Mucosa of descending colon (tissue), 3 donors: ENCODE results near the gene SLC7A4. TPM values are rescaled to one million over a fixed set of nuclear protein-coding genes. Genes with fewer than 3 reads are reported as not detected.
A peak's percentile ranks its signal among the peaks of the same experiment; 100 is the strongest.

Source experiments
- ATAC-seq: fragments of 200-7000 bp; cut with Tn5 transposase; one replicate; pipeline ENCODE4 v1.9.1; 2020; ENCODE audit warnings: mild to moderate bottlenecking, moderate library complexity
- DNase-seq, 3 donors: peaks; one replicate each; pipeline ENCODE4 v3.0.0-alpha.2; 2020
- H3K36me3 ChIP-seq: fragments of 200-600 bp; one replicate; pipeline ENCODE4 v1.8.0; 2021; ENCODE audit warnings: low read depth, mild to moderate bottlenecking
- H3K4me1 ChIP-seq: fragments of 200-600 bp; one replicate; pipeline ENCODE4 v1.8.0; 2021; ENCODE audit warnings: low read depth, mild to moderate bottlenecking
- H3K4me3 ChIP-seq: fragments of 200-600 bp; one replicate; pipeline ENCODE4 v1.8.0; 2021; ENCODE audit warnings: mild to moderate bottlenecking
- H3K9me3 ChIP-seq: fragments of 200-600 bp; one replicate; pipeline ENCODE4 v1.8.0; 2021; ENCODE audit warnings: mild to moderate bottlenecking
- intact Hi-C, 2 donors: fragments of 100-400 bp; cut with DNase I in 1 of 2; cut with micrococcal nuclease in 1 of 2; formaldehyde crosslinking; loops; one replicate each; pipeline versions ENCODE4 v1.11.0 to v1.11.1; 2022; cut with DNase I, micrococcal nuclease
- total RNA-seq, 3 donors: library from RNA; stranded (reverse); fragmentation: NEBNext Ultra II Directional in 2 of 3; extraction: Animal tissue kit (Norgen Biotek cat#: 25700) in 2 of 3; gene quantifications; one replicate each; pipeline versions ENCODE4 v1.2.1 to v1.2.4, GENCODE V29; 2021 to 2023
- TF ChIP-seq, protein P1 (sequence below): fragments of 200-600 bp; IDR thresholded peaks from one replicate; pipeline ENCODE4 v1.8.0; 2022; ENCODE audit warnings: antibody characterized with exemption, mild to moderate bottlenecking
- donor health status: DM: no; HTN: no; CAD: no; lungs with moderate emphysema.
- donor health status: DM: no; HTN: no; CAD: no.
- donor health status: DM: no; HTN: yes; CAD: no.

The SLC7A4 gene
- total RNA-seq, 3 donors from 2014 or later, result 1.4 to 4.0 (median 2.4) TPM

GRCh38 chr22:21003782-21004181 is 28.6 kb downstream of the SLC7A4 start:
- Histone ChIP-seq H3K36me3 (no peaks in the 10 kb centered on the region), H3K4me1 (peaks cover 30% of the 10 kb centered on the region), H3K9me3 (no peaks in the 10 kb centered on the region), H3K4me3 (no peak overlapping the region)
- DNase-seq (peak in 1 of 3 donors; percentile 47), ATAC-seq (no peak)
- TF ChIP-seq, protein P1, sequence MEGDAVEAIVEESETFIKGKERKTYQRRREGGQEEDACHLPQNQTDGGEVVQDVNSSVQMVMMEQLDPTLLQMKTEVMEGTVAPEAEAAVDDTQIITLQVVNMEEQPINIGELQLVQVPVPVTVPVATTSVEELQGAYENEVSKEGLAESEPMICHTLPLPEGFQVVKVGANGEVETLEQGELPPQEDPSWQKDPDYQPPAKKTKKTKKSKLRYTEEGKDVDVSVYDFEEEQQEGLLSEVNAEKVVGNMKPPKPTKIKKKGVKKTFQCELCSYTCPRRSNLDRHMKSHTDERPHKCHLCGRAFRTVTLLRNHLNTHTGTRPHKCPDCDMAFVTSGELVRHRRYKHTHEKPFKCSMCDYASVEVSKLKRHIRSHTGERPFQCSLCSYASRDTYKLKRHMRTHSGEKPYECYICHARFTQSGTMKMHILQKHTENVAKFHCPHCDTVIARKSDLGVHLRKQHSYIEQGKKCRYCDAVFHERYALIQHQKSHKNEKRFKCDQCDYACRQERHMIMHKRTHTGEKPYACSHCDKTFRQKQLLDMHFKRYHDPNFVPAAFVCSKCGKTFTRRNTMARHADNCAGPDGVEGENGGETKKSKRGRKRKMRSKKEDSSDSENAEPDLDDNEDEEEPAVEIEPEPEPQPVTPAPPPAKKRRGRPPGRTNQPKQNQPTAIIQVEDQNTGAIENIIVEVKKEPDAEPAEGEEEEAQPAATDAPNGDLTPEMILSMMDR, result no peak
- intact Hi-C loops, result no loop called here

GRCh38 chr22:21001601-21002325 is 30.6 kb downstream of the SLC7A4 start, which contains the start of gene THAP7:
THAP7 (minus strand) TSS chr22:21002118; CDS start chr22:21001911, 207 bp downstream.
- intact Hi-C loops, result no loop called here
- Histone ChIP-seq H3K36me3 (no peaks in the 10 kb centered on the region), H3K4me1 (peaks cover 30% of the 10 kb centered on the region), H3K4me3 (peak within 1 kb of the TSS; percentile 67), H3K9me3 (no peaks in the 10 kb centered on the region)
- TF ChIP-seq, protein P1, result no peak
- ATAC-seq (peak; percentile 95), DNase-seq (peak; percentile 98 to 99 (median 98))

DNA sequence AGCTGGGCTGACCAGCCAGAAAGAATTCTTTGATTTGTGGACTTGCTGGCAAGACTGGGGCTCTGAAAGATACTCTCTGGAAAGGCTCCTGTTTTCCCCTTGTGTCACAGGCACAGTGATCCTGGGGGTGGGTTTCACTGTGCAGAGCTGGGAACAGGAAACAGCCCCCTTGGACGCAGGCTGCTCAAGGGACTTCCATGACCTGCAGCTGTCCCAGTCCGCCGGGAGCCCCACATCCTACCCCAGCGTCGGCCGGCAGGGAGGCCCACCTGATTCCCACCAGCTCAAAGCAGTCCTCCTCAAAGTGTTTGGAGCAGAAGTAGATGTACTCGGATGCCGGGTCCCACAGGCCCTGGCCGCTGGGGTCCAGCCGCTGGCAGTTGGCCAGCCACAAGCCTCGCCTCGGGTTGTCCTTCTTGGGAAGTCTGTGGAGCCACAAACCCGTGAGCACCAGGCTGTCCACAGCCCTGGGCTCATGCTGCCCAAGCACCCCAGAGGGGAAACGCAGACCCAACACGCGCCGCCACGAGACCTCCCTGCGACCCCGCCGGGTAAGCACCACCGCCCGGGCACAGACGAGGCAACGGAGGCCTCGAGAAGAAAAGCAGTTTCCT is 31.3 kb downstream of the SLC7A4 start:
- TF ChIP-seq, protein P1, result no peak
- no peaks in the 10 kb centered on the region for H3K36me3 ChIP-seq
- no peak for DNase-seq
- peak overlapping the region; percentile 67 for H3K4me3 ChIP-seq
- intact Hi-C loops, result no loop called here
- peaks cover 30% of the 10 kb centered on the region for H3K4me1 ChIP-seq
- no peaks in the 10 kb centered on the region for H3K9me3 ChIP-seq
- no peak for ATAC-seq

DNA sequence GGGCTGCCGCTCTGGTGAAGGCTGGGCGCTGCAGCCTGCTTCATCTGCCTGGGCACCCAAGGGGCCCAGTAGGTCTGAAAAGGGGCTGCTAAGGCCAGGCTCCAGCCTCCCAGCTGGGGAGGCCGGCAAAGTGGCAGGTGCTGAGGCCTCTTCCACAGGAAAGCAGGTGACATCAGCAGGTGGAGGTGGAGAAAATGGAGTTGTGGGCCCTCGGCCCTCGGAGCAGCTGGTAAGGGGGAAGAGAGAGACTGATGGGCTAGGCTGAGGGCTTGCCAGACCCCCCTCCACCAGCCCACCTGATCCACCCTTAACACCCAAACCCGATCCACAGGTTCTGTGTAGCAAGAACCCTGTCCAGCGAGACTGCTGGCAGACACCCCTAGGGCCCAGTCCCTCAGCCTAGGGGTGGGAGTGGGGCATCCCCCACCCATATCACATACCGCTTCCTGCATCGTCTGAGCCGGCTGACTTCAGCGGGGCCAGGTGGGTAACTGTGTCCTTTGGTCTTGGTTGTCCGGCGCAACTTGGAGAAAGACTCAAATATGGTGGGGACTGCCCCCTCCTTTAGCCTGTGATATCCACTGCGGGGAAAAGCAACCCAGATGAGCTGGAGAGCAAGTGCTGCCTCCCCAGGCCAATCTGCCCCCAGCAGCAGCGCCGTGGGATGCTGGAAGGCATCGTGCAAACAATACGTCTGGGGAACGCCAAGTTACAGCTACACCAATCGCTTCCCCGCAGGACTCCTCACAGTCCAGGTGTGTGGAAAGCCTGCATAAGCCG is 32.0 kb downstream of the SLC7A4 start:
- ATAC-seq, result no peak
- Histone ChIP-seq H3K4me1 (peaks cover 30% of the 10 kb centered on the region), H3K36me3 (no peaks in the 10 kb centered on the region), H3K4me3 (no peak overlapping the region), H3K9me3 (no peaks in the 10 kb centered on the region)
- DNase-seq, result no peak
- intact Hi-C loops, result no loop called here
- TF ChIP-seq, protein P1, result no peak

- DNase-seq, result no peak
- no peak overlapping the region for H3K4me3 ChIP-seq
- intact Hi-C loops, result no loop called here
- no peaks in the 10 kb centered on the region for H3K36me3 ChIP-seq
- H3K4me1 ChIP-seq, result peaks cover 30% of the 10 kb centered on the region
- no peak for ATAC-seq
- TF ChIP-seq, protein P1, result no peak
- H3K9me3 ChIP-seq, result no peaks in the 10 kb centered on the region
Measured at GRCh38 chr22:20999350-21000206, 32.8 kb downstream of the SLC7A4 start.
